ENCODE data around the gene HARBI1. TPM values are rescaled to one million over a fixed set of nuclear protein-coding genes. Genes with fewer than 3 reads are reported as not detected.
A peak's percentile ranks its signal among the peaks of the same experiment; 100 is the strongest.

HARBI1 gene
- total RNA-seq, result 3.2 and 4.7 TPM in 2 replicates
- polyA plus RNA-seq, result 2.7 and 3.1 TPM in 2 replicates
- 2.3 and 2.6 TPM in 2 replicates for polyA plus RNA-seq (2011; cell fraction: cytosol; rRNA removed)
- 2.0 and 2.5 TPM in 2 replicates for polyA plus RNA-seq (2011; cell fraction: nucleus; rRNA removed)
- 4.9 and 5.3 TPM in 2 replicates for polyA plus RNA-seq (2012)
- 5.9 and 6.2 TPM in 2 replicates for polyA minus RNA-seq
- 2.0 TPM for polyA minus RNA-seq (2011; cell fraction: cytosol; rRNA and poly(A)+ RNA removed)
- polyA minus RNA-seq (2011; cell fraction: nucleus; rRNA and poly(A)+ RNA removed), result 5.6 and 6.6 TPM in 2 replicates
- Bru-seq, nascent RNA, result percentile 42 among the genes with signal in this experiment
- percentile 32 among the genes with signal in this experiment for BruChase-seq, experiment 1, labeled RNA remaining after a 6-hour chase
- percentile 42 among the genes with signal in this experiment for BruChase-seq, experiment 2, labeled RNA remaining after a 2-hour chase
- long read RNA-seq, partial matches to known transcripts, result 1 of 6 reads
- long read RNA-seq, other reads (novel, unspliced or antisense), result 2 of 6 reads

DNA sequence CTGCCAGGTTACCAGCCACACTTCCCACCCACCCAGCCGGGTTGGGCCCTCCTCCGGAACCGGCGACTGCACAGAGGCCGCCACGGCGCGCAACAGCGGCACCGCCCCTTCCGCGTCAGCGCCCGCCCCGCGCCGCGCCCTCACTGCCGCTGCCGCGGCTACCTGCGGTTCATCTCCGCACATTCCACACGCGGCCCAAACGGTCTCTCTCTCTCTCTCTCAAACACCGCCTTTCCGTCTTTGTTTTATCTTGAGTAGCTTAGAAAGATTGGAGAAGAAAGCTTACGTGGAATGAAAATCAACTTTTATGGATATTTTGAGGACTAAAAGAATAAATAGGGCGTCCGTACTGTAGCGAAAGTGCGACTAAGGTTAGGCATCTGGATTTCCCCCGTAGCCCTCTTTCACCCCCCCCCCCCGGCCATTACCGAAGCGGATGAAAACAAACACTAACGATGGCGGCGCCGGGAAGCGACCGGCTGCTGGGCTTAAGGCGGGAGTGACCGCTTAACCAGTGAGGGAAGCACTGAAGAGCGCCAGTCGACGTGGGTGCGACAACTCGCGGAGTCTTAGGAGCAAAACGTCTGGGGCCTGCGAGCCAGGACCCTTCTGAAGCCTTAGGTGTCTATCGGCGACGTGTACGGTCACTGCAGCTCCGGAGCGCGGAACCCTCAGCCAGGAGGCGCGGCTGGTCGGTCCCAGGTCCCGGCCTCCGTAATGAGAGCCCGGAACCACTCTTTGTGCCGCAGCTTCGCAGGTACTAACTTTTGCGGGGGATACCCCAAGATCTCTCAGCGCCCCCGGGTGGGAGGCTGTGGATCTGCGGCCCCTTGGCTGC lies at the start of gene HARBI1, which contains the start of gene ATG13:
HARBI1 (minus strand) TSS at position 94 of the 838 bp plus-strand sequence. CDS start 990 bp downstream, outside the sequence.
ATG13 (plus strand) TSS at position 420 of the 838 bp plus-strand sequence. CDS start 26,739 bp downstream, outside the sequence.
- peak within 1 kb of the TSS; percentile 95 for H3K9ac ChIP-seq (replicated peaks; ENCODE audit: extremely low read depth, insufficient read depth, low read length)
- H3K4me3 ChIP-seq (replicated peaks in 1 of 3; ENCODE audit: insufficient read depth in 1 of 3, low read depth in 1 of 3, low read length in 3 of 3), result peak within 1 kb of the TSS; percentile 64 to 97 (median 86)
- H3K9me1 ChIP-seq (replicated peaks; ENCODE audit: control insufficient read depth, extremely low read depth, insufficient read depth, low read length), result no peaks in the 10 kb centered on the region
- peak; percentile 89 for DNase-seq (ENCODE audit: low read depth, low spot score)
- no peaks in the 10 kb centered on the region for H3K36me3 ChIP-seq (ENCODE audit: control insufficient read depth in 2 of 2, extremely low read depth in 1 of 2, insufficient read depth in 2 of 2, low read length in 2 of 2)
- H4K20me1 ChIP-seq (replicated peaks; ENCODE audit: control insufficient read depth, extremely low read depth, insufficient read depth, low read length), result no peaks in the 10 kb centered on the region
- H3K27me3 ChIP-seq (ENCODE audit: control insufficient read depth in 2 of 2, insufficient read depth in 2 of 2, low read length in 2 of 2), result no peaks in the 10 kb centered on the region
- no peaks in the 10 kb centered on the region for H3K9me3 ChIP-seq (replicated peaks; ENCODE audit: control insufficient read depth, insufficient read depth, low read length)
- TF ChIP-seq, protein P1, sequence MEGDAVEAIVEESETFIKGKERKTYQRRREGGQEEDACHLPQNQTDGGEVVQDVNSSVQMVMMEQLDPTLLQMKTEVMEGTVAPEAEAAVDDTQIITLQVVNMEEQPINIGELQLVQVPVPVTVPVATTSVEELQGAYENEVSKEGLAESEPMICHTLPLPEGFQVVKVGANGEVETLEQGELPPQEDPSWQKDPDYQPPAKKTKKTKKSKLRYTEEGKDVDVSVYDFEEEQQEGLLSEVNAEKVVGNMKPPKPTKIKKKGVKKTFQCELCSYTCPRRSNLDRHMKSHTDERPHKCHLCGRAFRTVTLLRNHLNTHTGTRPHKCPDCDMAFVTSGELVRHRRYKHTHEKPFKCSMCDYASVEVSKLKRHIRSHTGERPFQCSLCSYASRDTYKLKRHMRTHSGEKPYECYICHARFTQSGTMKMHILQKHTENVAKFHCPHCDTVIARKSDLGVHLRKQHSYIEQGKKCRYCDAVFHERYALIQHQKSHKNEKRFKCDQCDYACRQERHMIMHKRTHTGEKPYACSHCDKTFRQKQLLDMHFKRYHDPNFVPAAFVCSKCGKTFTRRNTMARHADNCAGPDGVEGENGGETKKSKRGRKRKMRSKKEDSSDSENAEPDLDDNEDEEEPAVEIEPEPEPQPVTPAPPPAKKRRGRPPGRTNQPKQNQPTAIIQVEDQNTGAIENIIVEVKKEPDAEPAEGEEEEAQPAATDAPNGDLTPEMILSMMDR (IDR thresholded peaks at IDR 0.05; ENCODE audit: extremely low read depth in 1 of 2, insufficient read depth in 1 of 2, low read depth in 1 of 2, low read length in 2 of 2), result peak; percentile 75 to 88
- TF ChIP-seq FOS (IDR thresholded peaks at IDR 0.05; ENCODE audit: borderline replicate concordance, insufficient read depth, low read length), result no peak
- no peak for TF ChIP-seq EZH2 (IDR thresholded peaks at IDR 0.05; ENCODE audit: borderline replicate concordance, low read depth, low read length, severe bottlenecking)
- TF ChIP-seq POLR2AphosphoS5 (IDR thresholded peaks at IDR 0.05; ENCODE audit: insufficient read depth, low read depth, low read length), result peak; percentile 4
- TF ChIP-seq MYC (IDR thresholded peaks at IDR 0.05; ENCODE audit: low read depth, low read length), result no peak
- no peak for TF ChIP-seq MAX (IDR thresholded peaks at IDR 0.05; ENCODE audit: insufficient read depth, insufficient read length)
- no peak for TF ChIP-seq POLR2A (IDR thresholded peaks at IDR 0.05; ENCODE audit: low read depth, low read length)
- TF ChIP-seq JUN (IDR thresholded peaks at IDR 0.05; ENCODE audit: borderline replicate concordance, insufficient read depth, insufficient read length, low read depth), result no peak
- no peak for TF ChIP-seq GATA2 (IDR thresholded peaks at IDR 0.05; ENCODE audit: insufficient read depth, insufficient read length, low read depth, low read length)
- H3K4me2 ChIP-seq (ENCODE audit: insufficient read depth, low read length), result peak within 1 kb of the TSS; percentile 94
- ChIA-PET POLR2A (interaction anchor here (1.1 kb wide), 1 partner anchor 32 kb away, joined by 3 read pairs; no protein-coding TSS in a partner anchor), CTCF (interaction anchor here (0.5 to 3.5 kb wide), 13 partner anchors 9 to 234 kb away, joined by 3 to 27 read pairs (median 6); partner anchors contain the start of gene AMBRA1)
- H3K79me2 ChIP-seq (ENCODE audit: control insufficient read depth, insufficient read depth, low read length), result peaks cover 19% of the 10 kb centered on the region
- H3K27ac ChIP-seq (ENCODE audit: insufficient read depth, low read depth, low read length), result peak within 1 kb of the TSS; percentile 96
- H2AFZ ChIP-seq (ENCODE audit: low read depth, low read length), result peak within 1 kb of the TSS; percentile 75
- FAIRE-seq, result peak; percentile 74
- dilution Hi-C loops (cut with MboI; ENCODE audit: extremely low pct_ligation_motif_present, low sequenced_read_pairs), result no loop called here
- intact Hi-C loops (cut with micrococcal nuclease), result loop anchor here (1.0 to 2.0 kb wide), 5 partner anchors 23 to 237 kb away; partner anchors contain the start of genes AMBRA1 and MDK
- H3K4me1 ChIP-seq (ENCODE audit: control insufficient read depth, extremely low read depth, insufficient read depth, low read length), result peaks cover 19% of the 10 kb centered on the region
- TSS peak; percentile 64 for BruUV-seq (replicated peaks)
